Pons (tissue), 1 donor: ENCODE data around the gene IKZF1.
"Not testable (repeated sequence)": the region's sequence is repeated elsewhere in the genome, so short reads cannot be mapped to it uniquely, and the experiment has no call there.

Source experiments
- DNase-seq: peaks from one replicate; pipeline ENCODE4 v3.0.0-alpha.2; 2016; ENCODE audit warnings: low spot score

IKZF1 gene

DNA sequence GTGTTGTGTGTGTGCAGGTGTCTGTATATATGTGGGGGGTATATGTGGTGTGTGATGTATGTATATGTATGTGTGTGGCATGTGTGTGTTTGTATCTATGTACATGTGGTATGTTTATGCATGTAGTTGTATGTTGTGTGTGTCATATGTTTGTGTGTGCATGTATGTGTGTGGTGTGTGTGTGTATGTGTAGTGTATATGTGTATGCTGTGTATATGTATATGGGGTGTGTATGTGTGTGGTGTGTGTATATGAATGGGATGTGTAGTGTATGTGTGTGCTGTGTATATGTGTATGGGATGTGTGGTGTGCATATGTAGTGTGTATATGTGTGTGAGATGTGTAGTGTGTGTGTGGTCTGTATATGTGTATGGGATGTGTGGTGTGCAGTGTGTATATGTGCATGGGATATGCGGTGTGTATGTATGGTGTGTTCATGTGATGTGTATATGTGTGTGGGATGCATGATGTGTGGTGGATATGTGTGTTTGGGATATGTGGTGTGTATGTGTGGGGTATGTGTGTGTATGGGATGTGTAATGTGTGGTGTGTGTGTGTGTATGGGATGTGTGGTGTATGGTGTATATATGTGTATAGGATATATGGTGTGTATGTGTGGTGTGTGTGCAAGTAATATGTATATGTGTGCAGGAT, 30.0 kb downstream of the IKZF1 start:
- no peak for DNase-seq

DNA sequence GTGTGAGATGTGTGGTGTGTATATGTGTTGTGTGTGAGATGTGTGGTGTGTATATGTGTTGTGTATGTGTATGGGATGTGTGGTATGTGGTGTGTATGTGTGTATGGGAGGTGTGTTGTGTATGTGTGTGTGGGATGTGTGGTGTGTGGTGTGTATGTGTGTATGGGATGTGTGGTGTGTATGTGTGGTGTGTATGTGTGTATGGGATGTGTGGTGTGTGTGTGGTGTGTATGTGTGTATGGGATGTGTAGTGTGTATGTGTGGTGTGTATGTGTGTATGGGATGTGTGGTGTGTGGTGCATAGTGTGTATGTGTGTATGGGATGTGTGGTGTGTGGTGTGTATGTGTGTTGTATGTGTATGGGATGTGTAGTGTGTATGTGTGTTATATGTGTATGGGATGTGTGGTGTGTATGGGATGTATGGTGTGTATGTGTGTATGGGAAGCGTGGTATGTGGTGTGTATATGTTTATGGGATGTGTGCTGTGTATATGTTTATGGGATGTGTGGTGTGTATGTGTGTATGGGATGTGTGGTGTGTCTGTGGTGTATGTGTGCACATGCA, 30.8 kb downstream of the IKZF1 start:
- DNase-seq: no peak

DNA sequence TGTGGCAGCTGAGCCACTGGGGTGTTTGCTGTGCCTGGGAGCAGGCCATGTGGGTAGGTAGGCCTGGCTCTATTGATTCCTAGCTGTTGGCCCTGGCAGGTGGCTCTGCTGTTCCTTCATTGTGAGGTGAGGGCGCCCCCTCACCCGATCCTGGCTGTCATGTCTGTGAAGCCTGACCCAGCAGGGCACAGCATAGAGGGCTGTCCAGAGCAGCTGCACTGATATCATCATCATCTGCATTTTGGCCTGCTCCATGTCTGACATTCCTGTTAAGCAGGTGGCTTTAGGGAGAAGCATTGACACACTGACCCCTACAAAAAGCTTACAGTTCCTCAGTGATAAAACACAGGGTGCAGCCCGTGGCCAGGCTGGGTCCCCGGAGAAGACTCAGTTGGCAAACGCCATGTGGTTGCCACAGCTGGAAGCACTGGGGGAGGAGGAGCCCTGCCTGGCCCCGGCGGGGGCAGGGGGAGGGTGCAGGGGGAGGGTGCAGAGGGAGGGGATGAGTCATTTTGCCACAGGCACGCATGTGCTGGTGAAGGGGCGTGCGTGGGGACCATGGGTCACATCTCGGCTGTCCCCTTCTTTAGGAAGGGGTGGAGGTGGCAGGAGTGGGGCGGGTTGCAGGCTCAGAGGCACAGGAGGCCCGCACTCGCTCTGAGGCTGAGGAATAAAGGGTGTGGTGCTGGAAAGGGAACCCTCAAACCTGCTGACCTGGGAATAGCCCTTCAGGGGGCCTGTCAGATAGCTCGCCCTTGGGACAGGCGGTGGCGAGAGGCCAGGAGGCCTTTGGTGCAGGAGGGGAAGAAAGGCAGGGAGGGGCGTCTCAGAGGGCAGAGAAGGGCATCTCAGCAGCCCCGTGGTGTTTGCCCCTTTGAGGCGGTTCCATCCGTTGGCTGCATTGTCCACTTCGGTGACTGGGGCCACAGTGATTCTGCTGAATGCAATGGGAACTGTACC, 31.6 kb downstream of the IKZF1 start:
- no peak for DNase-seq

DNA sequence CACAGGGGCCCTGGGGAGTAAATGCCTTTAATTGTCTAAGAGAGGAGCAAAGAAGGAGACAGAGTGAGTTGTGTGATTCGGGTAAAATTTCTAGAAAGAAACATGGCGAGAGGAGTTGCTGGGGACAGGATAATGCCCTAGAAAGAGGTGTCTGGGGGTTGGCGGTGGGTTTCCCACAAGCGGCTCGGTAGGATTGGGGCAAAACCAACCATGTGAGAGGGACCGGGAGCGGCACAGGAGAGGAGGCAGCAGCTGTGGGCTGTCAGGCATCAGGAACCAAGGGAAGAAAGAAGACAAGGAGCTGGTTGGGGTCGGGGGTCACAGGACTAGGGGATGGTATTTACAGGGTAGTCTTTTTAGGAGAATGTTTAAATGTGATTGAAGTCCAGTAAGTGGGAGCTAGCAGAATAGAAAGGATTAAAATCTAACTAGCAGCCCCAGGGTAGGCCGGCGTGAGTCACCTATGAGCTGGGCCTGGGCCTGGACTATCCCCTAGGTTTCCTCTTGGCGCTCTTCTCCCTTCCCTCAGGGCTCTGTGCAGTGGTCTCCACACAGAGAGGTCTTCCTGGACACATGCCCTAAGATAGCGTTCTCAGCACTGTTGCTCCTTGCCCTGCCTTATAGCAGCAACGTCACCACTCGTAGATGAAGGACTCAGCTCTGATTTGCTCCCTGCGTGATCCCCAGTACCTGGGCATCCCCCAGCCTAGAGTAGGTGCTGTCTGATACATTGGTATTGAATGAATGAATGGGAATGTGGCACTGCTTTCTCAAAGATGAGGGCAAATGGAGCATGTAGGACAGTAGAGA, 32.6 kb downstream of the IKZF1 start:
- DNase-seq: no peak

DNA sequence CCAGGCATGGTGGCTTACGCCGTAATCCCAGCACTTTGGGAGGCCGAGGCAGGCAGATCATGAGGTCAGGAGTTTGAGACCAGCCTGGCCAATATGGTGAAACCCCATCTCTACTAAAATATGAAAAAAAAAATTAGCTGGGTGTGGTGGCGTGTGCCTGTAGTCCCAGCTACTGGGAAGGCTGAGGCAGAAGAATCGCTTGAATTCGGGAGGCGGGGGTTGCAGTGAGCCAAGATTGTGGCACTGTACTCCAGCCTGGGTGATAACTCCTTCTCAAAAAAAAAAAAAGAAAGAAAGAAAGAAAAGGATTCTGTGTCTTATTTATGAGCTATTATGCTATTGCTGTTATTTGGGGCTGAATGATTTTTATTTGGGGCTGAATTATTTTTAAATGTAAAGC, 35.0 kb downstream of the IKZF1 start:
- not testable (repeated sequence) for DNase-seq

DNA sequence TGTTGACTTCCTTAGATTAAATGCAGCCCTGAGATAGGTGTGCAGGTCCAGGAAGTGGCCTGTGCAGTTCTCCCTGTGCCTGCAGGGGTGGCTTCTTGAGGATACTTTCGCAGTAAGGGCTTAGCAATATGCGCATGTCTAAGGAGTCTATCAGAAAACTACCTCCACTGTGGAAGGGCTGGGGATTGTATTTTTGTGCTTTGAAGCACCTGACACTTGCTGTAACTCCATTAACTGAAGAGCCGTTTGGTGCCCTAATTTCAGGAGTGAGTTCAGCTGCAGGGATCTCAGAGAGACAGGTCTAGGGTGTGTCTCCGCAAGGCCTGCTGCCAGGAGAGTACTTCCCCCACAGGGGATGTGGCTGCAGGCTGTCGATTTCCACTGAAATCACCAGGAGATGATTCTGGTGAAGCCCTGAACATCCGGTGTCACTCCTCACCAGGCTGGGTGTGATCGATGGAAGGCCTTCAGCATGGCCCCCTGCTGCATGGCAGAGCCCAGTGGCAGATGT, 35.5 kb downstream of the IKZF1 start:
- DNase-seq: no peak

DNA sequence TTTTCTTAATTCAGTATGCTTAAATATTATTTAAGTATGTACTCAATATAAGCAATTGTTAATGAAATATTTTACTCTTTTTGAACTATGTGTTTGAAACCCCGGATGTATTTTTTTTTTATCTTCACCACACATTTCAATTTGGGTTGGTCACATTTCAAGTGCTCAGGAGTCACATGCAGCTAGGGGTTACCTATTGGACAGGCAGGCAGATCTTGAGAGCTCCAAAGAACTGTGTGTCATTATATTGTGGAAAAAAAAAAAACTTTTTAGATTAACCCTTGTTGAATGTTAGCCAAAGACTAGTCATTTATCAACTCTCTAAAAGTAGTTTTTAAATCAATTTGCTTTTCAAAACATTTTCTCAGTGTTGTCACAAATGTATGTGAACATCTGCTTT, 37.2 kb downstream of the IKZF1 start:
- DNase-seq: no peak

DNA sequence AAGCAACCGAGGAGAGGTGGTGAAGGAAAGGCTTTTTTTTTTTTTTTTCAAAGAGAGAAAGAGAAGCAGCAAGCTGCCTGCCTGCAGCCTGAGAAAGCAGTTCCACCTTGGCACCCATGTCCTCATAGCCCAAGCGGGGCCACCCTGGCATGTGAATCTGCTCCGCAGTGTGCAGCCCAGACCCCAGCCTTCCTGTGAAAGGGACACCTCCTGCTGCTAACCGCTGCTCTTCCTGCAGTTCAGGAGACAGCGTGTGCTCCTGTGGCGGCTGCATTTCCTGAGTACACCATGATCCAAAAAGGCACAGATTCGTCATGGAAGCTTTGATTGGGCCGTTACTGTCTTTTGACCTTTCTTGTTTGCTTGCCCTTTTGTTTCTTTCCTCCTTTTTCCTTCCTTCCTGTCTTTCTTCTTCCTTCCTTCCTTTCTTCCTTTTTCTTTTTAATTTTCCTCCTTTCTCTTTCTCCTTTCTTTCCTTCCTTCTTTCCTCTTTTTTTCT, 38.1 kb downstream of the IKZF1 start:
- no peak for DNase-seq

DNA sequence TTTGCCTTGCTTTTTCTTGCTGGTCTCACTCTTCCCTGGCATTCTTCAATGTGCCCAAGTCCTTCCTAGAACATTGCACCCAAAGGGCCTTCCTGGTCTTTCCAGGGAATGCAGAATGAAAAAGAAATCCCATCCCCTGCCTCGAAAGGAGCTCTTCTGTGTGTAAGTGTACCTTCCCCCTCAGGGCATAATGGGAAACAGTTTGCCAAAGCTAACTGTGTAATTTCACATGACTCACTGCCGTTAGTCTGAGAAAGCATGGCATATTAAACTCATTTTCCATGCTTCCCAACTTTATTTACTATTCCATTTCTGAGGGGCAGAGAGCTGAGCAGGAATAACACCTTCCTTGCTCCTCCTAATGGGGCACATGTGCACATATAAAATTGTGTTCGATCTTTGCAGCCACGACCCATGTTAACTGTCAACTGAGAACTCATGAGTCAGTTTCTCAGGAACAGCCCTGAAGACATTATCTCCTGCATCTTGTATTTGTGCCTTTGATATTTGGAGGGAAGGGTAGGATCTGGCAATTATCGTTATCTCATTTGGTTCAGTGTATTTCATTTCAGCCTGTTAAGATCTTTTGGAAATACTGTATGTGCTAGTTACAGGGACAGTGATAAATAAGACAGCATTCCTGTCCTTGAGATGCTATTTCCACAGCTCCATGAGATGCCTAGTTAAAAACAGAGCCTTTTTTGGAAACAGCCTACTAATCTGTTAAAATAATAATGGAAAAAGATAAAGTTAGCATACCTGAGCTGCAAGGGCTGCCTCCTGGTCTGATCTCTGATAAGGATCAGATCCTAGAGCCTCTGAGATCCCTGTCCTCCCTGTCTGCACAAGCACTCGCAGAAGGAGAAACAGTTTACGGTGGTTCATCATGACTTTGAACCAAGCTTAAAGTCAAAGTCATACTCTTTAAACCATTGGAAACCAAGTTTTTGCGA, 42.3 kb downstream of the IKZF1 start:
- DNase-seq: no peak

DNA sequence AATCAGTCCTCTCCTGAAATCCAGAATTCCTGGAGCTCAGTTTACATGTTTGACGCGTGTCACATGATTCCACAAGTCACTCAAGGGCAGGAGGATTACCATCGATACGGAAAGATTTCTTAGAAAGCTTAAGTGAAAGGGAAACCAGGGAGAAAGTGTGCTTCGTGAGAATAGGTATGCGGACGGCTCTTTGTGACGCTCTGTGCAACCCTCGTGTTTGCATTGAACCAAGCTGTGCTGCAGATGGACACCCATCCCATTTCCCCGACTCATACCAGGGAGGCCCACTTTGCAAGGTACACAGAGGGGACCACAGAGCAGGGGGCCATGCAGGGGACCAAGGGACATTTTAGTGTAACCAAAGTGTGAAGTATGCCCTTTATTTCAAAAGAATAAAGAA, 43.2 kb downstream of the IKZF1 start:
- no peak for DNase-seq

DNA sequence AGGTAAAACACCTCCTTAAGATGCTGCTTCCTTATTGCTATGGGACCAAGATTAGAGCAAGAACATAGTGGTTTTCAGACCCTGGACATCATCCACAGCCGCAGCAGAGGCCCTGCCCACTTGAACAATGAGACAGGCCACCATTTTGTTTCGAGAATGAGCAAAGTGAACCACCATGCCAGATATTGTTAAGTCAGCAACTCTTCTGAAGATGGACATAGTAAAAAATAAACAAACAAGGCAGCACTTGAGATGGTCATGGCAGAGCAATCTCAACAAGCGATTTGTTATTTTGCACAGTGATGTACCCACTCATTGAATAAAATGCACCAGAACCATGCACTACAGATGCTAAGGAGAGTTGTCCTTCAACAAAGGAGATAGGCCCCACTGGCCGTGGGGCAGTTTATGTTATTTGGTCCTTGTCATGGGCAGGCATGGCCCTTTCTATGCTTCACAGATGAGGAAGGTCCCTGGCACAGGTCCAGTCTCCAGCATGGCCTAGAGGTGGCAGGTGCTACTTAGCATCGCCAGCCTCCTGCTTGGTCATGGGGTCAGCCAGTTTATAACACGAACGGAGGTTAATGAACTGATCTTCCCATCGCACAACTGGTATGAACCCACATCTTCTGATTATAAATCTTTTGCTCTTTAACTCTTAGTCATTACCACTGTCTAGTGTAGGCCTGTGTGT, 44.1 kb downstream of the IKZF1 start:
- no peak for DNase-seq

DNA sequence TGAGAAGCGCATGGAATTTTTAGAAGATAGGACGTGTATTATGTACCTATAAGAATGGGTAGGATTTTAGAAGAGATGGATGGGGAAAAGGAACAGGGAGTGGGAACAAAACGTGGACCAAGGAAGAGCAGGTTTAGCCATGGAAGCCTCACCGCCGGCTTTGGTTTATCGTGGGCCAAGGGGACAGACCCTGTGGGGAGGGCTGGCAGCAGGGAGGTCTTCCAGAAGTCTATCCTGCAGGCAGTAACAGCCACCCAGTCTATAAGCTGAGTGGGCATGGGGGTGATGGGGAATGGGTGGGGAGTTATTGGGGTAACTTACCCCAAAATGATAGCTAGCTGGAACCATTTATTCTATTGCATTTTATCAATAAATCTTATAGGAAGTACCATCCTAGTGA, 44.9 kb downstream of the IKZF1 start:
- DNase-seq: no peak

DNA sequence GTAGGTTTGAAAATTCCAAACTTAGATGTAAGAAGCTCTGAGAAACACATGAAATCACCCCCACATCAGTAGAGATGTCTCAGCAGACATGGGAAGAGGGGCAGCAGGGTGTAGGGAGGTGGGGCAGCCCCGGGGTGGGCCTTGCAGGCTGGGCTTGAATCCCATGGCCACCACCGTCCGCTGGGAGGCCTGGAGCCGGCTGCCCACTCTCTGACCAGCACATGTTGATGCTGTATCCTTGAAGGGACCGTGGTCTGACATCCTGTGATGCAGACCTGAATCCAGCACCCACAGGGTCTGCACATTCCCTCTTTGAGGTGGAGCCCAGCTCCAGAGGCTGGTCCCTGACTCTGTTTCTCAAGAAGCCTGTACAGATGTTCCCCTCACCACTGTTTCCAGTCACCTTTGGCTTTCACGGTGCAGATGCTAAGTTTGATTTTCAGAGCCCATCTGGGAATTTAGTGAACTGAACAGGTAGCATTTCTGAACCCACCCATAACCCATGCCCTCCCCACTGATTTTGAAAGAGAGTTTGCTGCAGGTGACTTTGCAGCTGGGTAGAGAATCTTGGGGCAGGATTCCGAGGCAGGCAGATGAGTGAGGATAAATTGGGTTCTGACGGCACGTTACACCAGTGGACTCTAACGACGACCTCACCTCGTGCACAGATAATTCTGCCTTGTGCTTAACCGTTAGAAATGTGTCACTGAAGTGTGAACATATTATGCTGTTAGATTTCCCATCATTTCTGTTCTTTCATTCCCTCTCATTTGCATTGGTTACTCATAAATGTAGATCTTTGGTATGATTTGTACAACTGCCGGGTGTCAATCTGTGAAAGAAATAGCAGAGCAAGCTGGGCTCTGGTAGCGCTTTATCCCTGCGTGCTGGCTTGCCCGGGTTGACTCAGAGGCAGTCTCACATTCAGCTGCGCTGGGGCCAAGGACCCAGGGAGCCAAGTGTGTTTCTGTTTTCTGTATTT, 45.7 kb downstream of the IKZF1 start:
- DNase-seq: no peak

DNA sequence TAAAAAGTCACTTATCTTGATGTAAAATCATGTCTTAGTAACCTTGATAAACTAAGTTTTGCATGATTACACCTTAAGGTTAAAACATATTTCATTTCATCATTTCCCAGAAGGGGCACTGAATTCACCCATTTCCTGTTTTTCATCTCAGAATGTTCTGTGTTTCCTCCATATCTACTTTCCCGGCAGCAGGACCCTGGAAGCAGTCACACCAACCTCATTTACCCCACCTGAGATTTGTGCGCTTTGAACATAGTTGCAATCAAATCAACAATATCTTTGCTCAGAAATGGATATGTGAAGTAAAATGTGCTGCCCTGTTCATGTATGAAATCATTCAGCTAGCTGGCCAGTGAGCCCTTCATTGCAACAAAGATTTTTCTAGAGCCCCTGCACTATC, 46.8 kb downstream of the IKZF1 start:
- no peak for DNase-seq

DNA sequence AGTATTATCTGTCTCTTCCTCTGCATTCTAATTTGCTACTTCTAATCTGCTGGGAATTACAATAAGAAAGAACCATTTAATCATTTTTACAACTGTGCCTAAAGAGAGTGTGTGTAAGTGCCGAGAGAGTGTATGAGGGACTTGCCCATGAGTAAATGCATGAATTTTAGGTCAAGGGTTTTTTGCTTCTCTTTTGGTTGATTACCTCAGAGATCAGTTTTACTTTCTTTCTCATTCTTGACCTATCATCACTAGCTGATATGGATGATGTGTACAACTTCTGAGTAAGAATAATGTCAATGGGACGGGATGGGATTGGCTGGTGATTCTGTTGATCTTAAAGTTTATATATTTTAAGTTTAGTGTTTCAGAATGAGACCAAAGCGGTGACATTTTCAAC, 47.8 kb downstream of the IKZF1 start:
- no peak for DNase-seq

DNA sequence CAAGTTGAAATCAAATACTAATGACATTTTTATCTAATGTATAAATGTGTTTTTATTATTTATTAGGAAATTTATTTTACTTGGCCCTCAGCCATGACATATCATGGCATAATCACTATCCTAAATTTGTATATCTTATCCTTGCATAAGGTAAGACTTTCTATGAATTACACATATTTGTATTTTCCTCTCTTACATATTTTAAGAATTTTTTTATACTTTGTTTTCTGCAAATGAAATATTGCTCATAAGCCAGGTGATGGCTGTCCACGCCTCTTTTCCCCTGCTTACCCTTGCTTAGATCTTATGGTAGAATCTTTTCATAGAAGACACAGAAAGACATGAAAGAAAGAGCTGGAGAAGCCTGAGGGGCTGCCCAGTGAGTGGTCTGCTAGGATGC, 48.2 kb downstream of the IKZF1 start:
- no peak for DNase-seq

DNA sequence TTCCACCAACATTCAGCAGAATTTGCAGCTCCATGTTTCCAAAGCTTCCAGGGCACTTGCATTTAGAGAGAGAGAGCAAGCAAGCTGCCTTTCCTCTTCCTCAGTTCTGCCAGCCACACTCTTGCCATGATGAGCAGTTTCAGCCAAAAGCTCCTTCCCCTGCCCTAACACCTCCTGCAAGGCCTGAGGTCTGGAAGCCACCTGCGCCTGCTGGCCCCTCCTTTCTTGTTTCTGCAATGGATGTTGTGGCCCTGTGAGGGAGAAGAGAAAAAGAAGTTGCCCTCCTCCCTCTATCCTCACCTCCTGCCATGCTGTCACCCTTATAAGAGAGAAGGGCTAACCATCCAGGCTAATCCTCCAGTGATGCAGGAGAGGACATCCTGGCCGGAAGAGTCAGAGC, 48.7 kb downstream of the IKZF1 start:
- DNase-seq: no peak

DNA sequence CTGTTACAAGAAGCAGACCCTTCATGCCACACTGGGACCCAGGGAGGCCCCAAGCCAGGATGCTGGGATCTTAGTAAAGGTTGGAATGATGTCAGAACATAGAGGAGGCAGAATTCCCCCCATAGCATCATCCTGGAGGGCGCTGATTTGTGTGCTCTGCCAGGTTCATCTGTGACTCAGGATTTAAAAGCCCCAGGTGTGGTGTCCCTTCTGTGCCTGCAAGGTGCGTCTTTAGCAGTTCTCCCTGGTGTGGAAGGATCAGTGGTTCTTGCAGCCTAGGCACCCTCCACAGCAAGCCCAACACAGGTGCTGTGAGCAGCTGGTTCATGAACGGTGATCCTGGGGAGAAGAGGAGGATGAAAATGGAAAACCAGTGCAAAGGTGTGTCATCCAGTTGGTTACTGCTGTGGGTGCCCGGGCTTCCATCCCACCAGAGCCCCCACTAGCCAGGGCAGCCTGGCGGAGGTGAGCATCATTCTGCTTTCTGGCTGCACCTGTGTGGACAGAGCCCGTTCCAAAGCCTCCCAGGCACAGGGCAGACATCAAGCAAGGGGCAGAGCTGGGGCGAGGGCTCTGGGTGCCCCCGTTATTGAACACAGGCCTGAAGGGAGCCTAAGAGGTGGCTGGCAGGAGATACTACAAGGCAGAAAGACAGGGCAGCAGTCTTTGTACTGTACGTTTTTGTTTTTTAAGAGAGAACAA, 49.5 kb downstream of the IKZF1 start:
- DNase-seq: no peak
